GM18951 (cell line): ENCODE measurements around the gene ENOX2.
"Not testable (repeated sequence)": the region's sequence is repeated elsewhere in the genome, so short reads cannot be mapped to it uniquely, and the experiment has no call there.

Experiments
- POLR2A ChIP-seq: IDR thresholded peaks from 4 replicates; pipeline ENCODE4 v1.6.1; 2011; ENCODE audit warnings: mild to moderate bottlenecking; ENCODE audit not compliant: insufficient read length, insufficient read depth; ENCODE audit errors: extremely low read depth
- in situ Hi-C: fragments of 300-500 bp; cut with MboI; formaldehyde crosslinking; loops from one replicate; pipeline ENCODE4 v1.12.0; 2022; ENCODE audit warnings: low sequenced_read_pairs, mixed read lengths, inconsistent platforms; ENCODE audit not compliant: unreplicated experiment

The ENOX2 gene

DNA sequence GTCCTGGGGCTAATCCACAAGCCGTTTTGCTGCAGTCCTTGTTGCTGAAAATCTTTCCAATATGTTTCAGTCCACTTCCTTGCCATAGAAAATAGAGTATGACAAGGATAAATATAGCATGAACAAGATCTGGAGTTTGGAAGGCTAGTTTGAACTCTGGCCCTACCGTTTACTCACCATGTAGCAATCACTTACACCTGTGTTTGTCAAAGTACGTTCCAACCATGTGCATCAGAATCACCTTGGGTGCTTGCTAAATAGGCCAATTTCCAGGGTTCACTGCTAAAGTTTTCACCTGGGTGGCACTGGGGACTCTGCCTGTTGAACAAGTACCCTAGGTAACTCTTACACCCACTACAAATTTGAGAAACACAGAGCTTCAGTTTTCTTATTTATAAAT is 188.9 kb downstream of the ENOX2 start:
- TF ChIP-seq POLR2A, result no peak
- in situ Hi-C loops, result no loop called here

DNA sequence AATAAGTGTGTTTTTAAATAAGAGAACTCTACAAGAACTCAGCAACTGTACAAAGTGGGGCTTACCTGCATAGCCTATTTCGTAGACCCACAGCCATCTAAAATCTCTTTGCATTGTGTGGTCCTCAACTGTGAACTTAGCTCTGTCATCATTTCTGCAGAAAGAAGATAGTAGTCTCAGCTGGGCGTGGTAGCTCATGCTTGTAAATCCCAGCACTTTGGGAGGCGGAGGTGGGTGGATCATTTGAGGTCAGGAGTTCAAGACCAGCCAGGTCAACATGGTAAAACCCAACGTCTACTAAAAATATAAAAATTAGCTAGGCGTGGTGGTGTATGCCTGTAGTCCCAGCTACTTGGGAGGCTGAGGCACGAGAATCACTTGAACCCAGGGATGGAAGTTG is 193.8 kb downstream of the ENOX2 start:
- in situ Hi-C loops, result not testable (repeated sequence)

DNA sequence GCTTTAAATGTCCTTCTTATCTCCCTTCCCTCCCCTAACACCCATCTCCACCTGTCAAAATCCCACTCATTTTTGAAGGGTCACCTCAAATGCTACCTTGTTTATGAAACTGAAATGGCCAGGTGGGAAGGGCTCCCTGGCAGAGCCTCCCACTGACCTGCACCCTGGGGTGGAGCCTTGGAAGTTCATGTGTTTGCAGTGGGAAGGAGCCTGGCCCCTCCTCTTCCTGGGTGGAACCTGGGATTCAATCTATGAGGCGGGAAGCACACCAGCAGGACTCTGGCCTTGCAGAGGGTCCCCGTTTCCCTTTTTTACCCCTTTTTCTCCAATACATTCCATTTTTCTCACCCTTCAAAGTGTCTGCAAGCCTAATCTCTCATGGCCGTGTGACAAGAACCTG is 197.4 kb downstream of the ENOX2 start:
- TF ChIP-seq POLR2A, result no peak

DNA sequence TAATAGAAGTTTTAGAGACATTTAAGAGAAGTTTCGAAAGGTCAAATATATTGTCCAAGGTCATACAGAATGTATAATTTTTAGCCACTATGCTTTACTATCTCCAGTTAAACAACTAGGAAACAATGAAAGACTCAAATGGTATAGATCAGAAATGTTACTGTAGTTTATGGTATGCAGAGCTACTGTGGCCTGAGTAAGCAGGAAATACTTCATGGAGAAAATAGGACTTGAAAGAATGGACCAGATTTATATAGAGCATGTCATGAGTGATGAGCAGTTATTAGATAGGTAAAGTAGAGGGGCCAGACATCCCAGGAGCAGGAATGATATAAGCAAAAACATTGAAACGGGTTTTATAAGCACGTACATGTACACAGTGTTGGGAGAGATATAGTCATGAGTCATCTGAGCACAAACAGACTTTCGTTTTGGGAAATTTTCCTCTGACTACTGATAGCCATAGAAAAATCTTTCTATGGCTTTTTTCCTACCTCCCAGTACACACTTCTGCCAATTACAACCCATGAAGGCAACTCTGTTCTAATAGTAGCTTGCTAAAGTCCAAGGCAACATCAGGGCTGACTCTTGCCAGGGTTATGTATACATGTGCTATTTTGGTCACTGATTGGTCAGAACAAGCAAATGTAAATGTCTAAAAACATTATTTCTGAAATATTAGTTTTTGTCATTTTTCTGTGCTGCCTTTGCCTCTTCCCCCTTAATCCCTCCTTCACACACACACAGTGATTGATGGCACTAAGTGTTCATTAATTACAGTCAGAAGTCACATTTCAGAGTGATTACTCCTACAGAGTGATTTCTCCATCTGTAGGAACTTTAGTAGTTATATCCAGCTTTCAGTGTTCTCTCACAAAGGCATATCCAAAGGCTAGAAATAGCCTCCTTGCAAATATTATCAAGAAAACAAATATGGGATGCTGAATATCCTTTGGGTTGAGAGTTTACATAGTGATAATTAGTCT is 198.7 kb downstream of the ENOX2 start:
- in situ Hi-C loops, result no loop called here
- TF ChIP-seq POLR2A, result no peak

More for the DNA sequence above, 197.4 kb downstream of the ENOX2 start:
- in situ Hi-C loops, result no loop called here

DNA sequence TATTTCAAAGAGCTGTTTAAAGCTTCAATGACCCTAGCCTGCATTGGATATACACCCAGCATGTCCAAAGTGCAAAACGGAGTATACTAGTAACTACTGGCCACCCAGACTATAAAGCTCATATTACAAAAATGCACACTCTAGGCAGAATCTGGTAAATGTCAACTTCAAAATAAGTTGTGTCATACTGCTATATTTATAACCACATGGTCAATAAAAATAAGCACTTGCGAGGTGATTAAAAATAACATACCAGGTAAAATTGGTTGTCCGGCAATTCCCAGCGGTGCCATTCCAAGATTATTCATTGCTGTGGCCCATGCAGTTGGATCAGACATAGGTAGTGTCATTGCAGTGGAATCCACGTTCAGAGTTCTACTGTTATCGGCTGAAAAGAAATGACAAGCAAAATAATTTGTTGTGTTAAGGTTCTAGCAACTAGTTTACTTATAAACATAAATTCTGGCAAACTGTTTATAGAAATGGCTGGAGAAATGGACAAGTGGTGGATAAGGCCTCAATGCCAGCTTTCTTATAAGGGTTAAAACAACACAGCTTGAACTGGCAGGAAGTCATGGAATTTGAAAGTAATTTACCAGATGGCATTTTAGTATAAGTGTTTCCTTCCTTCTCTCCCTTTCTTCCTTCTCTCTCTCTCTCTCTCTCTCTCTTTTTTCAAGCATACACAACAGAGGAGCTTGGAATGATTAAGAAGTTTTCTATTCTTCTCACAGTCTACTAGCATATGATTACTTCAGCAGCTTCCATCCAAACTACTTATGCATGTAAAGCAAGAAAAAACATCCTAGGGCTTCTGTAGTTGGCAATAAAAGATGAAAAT is 199.9 kb downstream of the ENOX2 start:
- in situ Hi-C loops, result no loop called here
- TF ChIP-seq POLR2A, result no peak

DNA sequence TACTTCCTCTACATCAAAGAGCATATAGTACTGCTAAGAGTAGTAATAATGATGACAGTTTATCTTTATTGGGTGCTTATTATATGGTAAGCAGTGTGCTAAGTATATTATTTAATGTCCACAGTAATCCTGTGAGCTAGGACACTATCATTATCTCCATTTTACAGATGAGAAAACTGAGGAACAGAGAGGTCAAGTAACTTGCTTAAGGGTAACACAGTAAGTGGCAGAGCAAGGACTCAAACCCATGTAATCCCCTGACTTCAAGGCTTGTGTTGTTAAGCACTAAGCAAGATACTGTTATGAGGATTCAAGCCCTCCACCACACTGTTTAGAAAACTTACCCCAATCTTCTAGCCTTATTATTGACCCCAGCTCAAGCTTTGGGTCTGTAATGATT is 202.4 kb downstream of the ENOX2 start:
- in situ Hi-C loops, result no loop called here
- no peak for TF ChIP-seq POLR2A

DNA sequence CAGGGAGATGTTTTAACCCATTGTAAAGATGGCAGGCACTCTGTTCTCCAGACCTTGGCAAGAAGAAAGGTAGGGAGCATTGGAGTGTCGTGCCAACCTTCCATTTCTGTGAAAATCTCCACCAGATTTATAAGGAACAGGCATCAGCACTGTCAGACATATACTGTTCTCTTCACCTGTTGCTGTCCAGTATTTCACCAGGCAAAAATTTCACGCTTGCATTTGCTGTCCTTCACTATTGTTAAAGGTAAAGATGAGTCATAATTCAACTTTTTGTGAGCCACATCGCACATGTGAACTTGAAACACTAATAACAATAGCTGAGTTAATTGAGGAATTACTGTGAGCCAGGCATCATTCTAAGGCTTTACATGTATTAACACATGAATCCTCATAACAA is 203.4 kb downstream of the ENOX2 start:
- no peak for TF ChIP-seq POLR2A
- in situ Hi-C loops, result no loop called here

DNA sequence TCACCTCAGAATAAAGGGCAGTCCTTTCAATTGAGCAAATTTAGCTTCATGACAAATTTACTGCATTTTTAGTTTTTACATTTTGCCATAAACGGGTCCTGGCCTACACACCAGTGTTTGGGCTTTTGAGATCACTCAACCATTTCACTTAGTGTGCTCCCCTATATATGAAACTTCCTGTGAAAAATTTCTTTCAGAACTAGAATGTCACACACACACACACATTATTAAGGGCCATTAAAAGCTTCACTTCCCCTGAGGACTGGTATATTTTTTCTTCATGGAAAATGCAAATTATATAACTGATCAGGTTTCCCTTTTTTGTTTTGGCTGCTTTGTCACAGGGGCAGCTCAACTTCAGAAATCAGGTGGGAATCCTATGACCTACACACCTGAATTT is 206.5 kb downstream of the ENOX2 start:
- TF ChIP-seq POLR2A, result no peak
- in situ Hi-C loops, result no loop called here

DNA sequence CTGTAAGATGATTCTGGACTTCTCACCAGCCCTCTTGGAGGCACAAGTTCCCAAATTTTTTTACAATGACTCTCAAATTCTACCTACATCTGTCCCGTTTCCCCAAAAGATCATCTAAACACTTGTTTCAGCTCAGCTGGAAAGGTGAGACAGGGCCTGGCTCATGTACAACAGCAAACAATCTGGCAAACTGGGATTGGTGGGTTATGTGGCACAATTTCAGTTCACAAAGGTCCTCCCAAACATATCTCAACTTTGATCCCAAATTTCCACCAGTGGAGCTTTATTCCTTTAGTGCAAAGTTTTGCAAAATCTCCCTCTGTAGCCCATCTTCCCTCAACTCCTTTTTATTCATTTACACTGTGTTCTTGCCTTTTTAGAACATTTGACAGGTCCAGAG is 207.1 kb downstream of the ENOX2 start:
- in situ Hi-C loops, result no loop called here
- TF ChIP-seq POLR2A, result no peak

DNA sequence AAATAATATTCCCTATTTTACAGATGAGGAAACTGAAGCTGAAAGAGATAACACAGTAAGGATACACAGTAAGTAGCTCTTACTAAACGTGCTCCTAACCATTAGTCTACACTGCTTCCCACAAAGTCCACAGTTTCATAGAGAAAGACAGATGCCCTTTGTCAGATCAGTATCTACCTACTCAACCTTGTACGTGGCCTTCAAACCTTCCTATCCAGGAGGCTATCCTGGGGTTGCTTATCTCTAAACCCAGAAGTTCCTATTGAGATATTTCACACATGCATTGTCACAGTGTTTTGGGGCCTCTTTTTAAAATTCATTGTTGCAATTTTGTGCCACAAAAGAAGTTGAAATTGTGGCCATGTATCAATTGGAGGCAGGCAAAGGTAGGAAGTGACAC is 208.0 kb downstream of the ENOX2 start:
- in situ Hi-C loops, result no loop called here
- no peak for TF ChIP-seq POLR2A

DNA sequence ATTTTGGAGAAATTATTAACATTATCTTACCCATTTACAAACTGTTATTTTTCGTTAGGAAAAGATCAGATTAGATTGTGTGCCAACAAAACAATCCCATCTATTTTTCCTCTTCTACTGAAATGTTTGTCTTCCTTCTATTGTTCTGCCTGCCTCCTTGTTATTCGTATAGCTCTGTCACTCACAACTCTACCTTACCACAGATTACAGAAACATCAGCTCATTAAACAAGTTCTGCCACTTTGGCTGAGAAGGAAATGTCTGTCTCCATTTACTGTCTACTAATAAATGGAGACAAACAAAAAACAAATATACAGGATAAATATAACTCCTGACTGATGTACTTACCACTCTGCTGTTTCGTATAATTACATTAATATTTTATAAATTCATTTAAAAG is 211.4 kb downstream of the ENOX2 start:
- no peak for TF ChIP-seq POLR2A
- in situ Hi-C loops, result no loop called here

DNA sequence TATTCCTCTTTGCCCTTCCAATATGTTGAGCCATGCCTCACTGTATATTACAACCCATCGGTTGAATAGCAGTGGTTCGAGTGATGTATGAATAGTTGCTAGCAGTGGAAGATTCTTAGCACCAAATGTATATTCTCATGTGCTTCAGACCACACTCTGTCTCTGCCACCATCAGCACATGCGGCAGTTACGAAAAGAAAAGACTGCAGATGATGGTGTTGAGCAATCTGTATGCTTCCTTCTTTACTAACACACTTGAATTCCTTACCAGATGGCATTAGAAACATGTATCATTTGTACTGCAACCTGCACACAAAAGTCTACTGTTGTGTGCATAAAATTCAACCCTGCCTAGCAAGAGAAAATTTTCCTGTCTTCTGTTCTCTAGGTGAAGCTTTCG is 214.6 kb downstream of the ENOX2 start:
- in situ Hi-C loops, result no loop called here

DNA sequence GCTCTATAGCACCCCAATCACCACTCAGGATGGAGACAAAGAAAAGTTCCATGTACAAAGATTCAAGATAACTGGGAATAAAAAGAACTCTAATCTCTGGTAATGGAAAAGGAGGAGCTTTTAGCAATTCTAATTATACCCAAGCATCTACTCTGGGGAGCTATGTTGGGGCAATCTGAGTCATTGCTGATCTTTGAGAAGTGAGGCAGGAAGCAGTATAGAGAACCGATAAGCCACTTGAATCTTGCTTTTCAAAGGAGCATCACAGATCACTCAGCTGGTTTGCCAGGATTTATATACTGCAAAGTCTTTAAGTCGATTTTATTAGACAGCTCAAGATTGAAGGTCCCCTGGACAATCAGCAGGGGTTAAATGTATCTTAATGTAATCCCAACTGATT is 220.0 kb downstream of the ENOX2 start:
- in situ Hi-C loops, result no loop called here
- no peak for TF ChIP-seq POLR2A

More for the DNA sequence above, 214.6 kb downstream of the ENOX2 start:
- TF ChIP-seq POLR2A, result no peak
